Measurements from ENCODE around the gene FARS2.

GRCh38 chr6:5556011-5556410 lies 294.7 kb downstream of the FARS2 start:
- no peak for TF ChIP-seq ZFP36 (IDR thresholded peaks at IDR 0.05; ENCODE audit: borderline replicate concordance, partially characterized antibody)
- no peak for TF ChIP-seq CEBPB (IDR thresholded peaks at IDR 0.05)
- TF ChIP-seq SMC3 (IDR thresholded peaks at IDR 0.05): no peak
- no peak for TF ChIP-seq EP300 (IDR thresholded peaks at IDR 0.05)
- no peak for TF ChIP-seq EHF (CRISPR knock-in tag; IDR thresholded peaks at IDR 0.05)
- TF ChIP-seq MYC (IDR thresholded peaks at IDR 0.05; ENCODE audit: borderline replicate concordance, low read length): no peak
- no peak for TF ChIP-seq ATOH8 (CRISPR knock-in tag; IDR thresholded peaks at IDR 0.05; ENCODE audit: low read depth)
- no peak for TF ChIP-seq CTCF (IDR thresholded peaks at IDR 0.05)

Measured in A549 (cell line).